ENCODE measurements around the gene GUCY1A2.

GUCY1A2 gene

DNA sequence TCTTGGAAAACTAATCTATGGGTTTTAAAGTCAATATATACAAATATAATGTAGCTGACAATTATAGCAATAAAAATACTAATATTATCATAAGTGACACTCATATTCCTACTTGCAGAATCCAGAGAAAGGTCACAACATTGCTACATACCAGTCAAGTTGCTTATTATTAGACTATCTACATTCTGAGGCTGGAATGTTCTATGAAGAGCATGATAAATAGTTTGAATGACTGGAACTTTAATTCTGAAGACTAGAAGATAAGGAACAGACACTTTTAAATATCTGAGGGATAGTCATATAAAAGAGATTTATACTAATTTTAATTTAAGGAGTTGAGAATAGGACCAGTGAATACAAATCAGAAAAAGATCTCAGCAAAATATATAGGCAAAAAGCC lies 146.0 kb downstream of the GUCY1A2 start:
- Histone ChIP-seq H3K9ac (ENCODE audit: low read length) (no peak overlapping the region), H3K36me3 (ENCODE audit: insufficient read depth, low read length) (no peaks in the 10 kb centered on the region), H3K27me3 (ENCODE audit: control insufficient read depth in 1 of 2, insufficient read depth in 2 of 2, low read length in 2 of 2) (no peaks in the 10 kb centered on the region), H3K4me3 (ENCODE audit: low read depth in 1 of 2, low read length in 2 of 2) (no peak overlapping the region), H3K27ac (ENCODE audit: low read depth, low read length) (no peak overlapping the region), H3K9me3 (ENCODE audit: low read length) (no peaks in the 10 kb centered on the region), H3K4me1 (ENCODE audit: insufficient read depth, low read length) (no peaks in the 10 kb centered on the region)

- no peaks in the 10 kb centered on the region for H3K36me3 ChIP-seq (ENCODE audit: insufficient read depth, low read length)
- H3K4me3 ChIP-seq (ENCODE audit: low read depth in 1 of 2, low read length in 2 of 2), result no peak overlapping the region
- H3K4me1 ChIP-seq (ENCODE audit: insufficient read depth, low read length), result no peaks in the 10 kb centered on the region
- no peaks in the 10 kb centered on the region for H3K27me3 ChIP-seq (ENCODE audit: control insufficient read depth in 1 of 2, insufficient read depth in 2 of 2, low read length in 2 of 2)
- H3K27ac ChIP-seq (ENCODE audit: low read depth, low read length), result no peak overlapping the region
- no peak overlapping the region for H3K9ac ChIP-seq (ENCODE audit: low read length)
- no peaks in the 10 kb centered on the region for H3K9me3 ChIP-seq (ENCODE audit: low read length)
These were observed 160.1 kb downstream of the GUCY1A2 start for GRCh38 chr11:106858200-106858599.

DNA sequence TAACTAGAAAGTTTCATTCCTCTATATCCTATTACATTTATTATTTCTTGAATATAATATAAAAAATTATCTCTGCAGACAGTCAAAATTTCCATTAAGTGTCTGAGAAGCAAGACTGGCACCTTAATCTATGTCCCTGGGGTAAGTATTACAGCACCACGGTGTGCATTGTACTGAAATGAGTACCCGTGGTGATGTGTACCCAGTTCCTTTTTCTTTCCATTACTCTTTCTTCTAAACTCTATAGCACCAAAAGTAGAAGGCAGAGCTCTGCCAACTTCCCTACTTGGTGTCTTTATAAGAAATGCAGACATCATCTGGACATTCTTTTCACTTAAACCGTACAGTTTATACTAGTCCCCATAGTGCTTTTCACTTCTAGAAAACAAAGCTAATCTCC lies 161.7 kb downstream of the GUCY1A2 start:
- Histone ChIP-seq H3K4me3 (ENCODE audit: low read depth in 1 of 2, low read length in 2 of 2) (no peak overlapping the region), H3K27ac (ENCODE audit: low read depth, low read length) (no peak overlapping the region)

GRCh38 chr11:106854429-106854828 lies 163.8 kb downstream of the GUCY1A2 start:
- H3K9me3 ChIP-seq (ENCODE audit: low read length), result no peaks in the 10 kb centered on the region
- no peak overlapping the region for H3K4me3 ChIP-seq (ENCODE audit: low read depth in 1 of 2, low read length in 2 of 2)
- no peaks in the 10 kb centered on the region for H3K36me3 ChIP-seq (ENCODE audit: insufficient read depth, low read length)
- no peaks in the 10 kb centered on the region for H3K4me1 ChIP-seq (ENCODE audit: insufficient read depth, low read length)
- no peaks in the 10 kb centered on the region for H3K27me3 ChIP-seq (ENCODE audit: control insufficient read depth in 1 of 2, insufficient read depth in 2 of 2, low read length in 2 of 2)
- no peak overlapping the region for H3K9ac ChIP-seq (ENCODE audit: low read length)
- no peak overlapping the region for H3K27ac ChIP-seq (ENCODE audit: low read depth, low read length)

More for the DNA sequence above, 161.7 kb downstream of the GUCY1A2 start:
- Histone ChIP-seq H3K36me3 (ENCODE audit: insufficient read depth, low read length) (no peaks in the 10 kb centered on the region), H3K9me3 (ENCODE audit: low read length) (no peaks in the 10 kb centered on the region), H3K9ac (ENCODE audit: low read length) (no peak overlapping the region), H3K4me1 (ENCODE audit: insufficient read depth, low read length) (no peaks in the 10 kb centered on the region), H3K27me3 (ENCODE audit: control insufficient read depth in 1 of 2, insufficient read depth in 2 of 2, low read length in 2 of 2) (no peaks in the 10 kb centered on the region)

- H3K27me3 ChIP-seq (ENCODE audit: control insufficient read depth in 1 of 2, insufficient read depth in 2 of 2, low read length in 2 of 2), result no peaks in the 10 kb centered on the region
- H3K9ac ChIP-seq (ENCODE audit: low read length), result no peak overlapping the region
- H3K4me1 ChIP-seq (ENCODE audit: insufficient read depth, low read length), result no peaks in the 10 kb centered on the region
- no peak overlapping the region for H3K4me3 ChIP-seq (ENCODE audit: low read depth in 1 of 2, low read length in 2 of 2)
- no peaks in the 10 kb centered on the region for H3K9me3 ChIP-seq (ENCODE audit: low read length)
- no peaks in the 10 kb centered on the region for H3K36me3 ChIP-seq (ENCODE audit: insufficient read depth, low read length)
- H3K27ac ChIP-seq (ENCODE audit: low read depth, low read length), result no peak overlapping the region
These were observed 164.3 kb downstream of the GUCY1A2 start for GRCh38 chr11:106853850-106854401.

DNA sequence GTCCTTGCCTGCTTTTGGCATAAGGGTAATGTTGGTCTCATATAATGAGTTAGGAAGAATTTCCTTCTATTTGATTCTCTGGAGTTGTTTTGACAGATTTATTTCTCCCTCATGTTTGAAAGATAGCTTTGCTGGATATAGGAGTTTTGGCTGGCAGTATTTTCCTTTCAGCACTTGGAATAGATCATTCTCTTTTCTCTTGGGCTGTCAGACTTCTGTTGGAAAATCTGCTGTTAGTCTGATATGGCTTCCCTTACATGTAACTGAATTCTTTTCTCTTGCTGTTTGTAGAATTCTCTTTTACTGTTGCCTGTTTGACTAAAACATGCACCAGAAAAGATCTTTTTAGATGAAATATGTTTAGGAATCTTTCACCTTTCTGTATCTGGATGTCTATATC lies 165.5 kb downstream of the GUCY1A2 start:
- H3K27me3 ChIP-seq (ENCODE audit: control insufficient read depth in 1 of 2, insufficient read depth in 2 of 2, low read length in 2 of 2), result no peaks in the 10 kb centered on the region
- no peak overlapping the region for H3K27ac ChIP-seq (ENCODE audit: low read depth, low read length)
- H3K36me3 ChIP-seq (ENCODE audit: insufficient read depth, low read length), result no peaks in the 10 kb centered on the region
- H3K4me1 ChIP-seq (ENCODE audit: insufficient read depth, low read length), result no peaks in the 10 kb centered on the region
- no peaks in the 10 kb centered on the region for H3K9me3 ChIP-seq (ENCODE audit: low read length)
- no peak overlapping the region for H3K9ac ChIP-seq (ENCODE audit: low read length)
- H3K4me3 ChIP-seq (ENCODE audit: low read depth in 1 of 2, low read length in 2 of 2), result no peak overlapping the region

- no peak overlapping the region for H3K9ac ChIP-seq (ENCODE audit: low read length)
- H3K36me3 ChIP-seq (ENCODE audit: insufficient read depth, low read length), result no peaks in the 10 kb centered on the region
- H3K27ac ChIP-seq (ENCODE audit: low read depth, low read length), result no peak overlapping the region
- no peaks in the 10 kb centered on the region for H3K4me1 ChIP-seq (ENCODE audit: insufficient read depth, low read length)
- H3K4me3 ChIP-seq (ENCODE audit: low read depth in 1 of 2, low read length in 2 of 2), result no peak overlapping the region
- H3K27me3 ChIP-seq (ENCODE audit: control insufficient read depth in 1 of 2, insufficient read depth in 2 of 2, low read length in 2 of 2), result no peaks in the 10 kb centered on the region
- H3K9me3 ChIP-seq (ENCODE audit: low read length), result no peaks in the 10 kb centered on the region
These were observed 169.8 kb downstream of the GUCY1A2 start for GRCh38 chr11:106848526-106848925.

GRCh38 chr11:106842134-106842533 lies 176.1 kb downstream of the GUCY1A2 start:
- H3K4me3 ChIP-seq (ENCODE audit: low read depth in 1 of 2, low read length in 2 of 2), result no peak overlapping the region
- H3K27ac ChIP-seq (ENCODE audit: low read depth, low read length), result no peak overlapping the region
- no peak overlapping the region for H3K9ac ChIP-seq (ENCODE audit: low read length)
- no peaks in the 10 kb centered on the region for H3K4me1 ChIP-seq (ENCODE audit: insufficient read depth, low read length)
- no peaks in the 10 kb centered on the region for H3K27me3 ChIP-seq (ENCODE audit: control insufficient read depth in 1 of 2, insufficient read depth in 2 of 2, low read length in 2 of 2)
- no peaks in the 10 kb centered on the region for H3K36me3 ChIP-seq (ENCODE audit: insufficient read depth, low read length)
- H3K9me3 ChIP-seq (ENCODE audit: low read length), result no peaks in the 10 kb centered on the region

DNA sequence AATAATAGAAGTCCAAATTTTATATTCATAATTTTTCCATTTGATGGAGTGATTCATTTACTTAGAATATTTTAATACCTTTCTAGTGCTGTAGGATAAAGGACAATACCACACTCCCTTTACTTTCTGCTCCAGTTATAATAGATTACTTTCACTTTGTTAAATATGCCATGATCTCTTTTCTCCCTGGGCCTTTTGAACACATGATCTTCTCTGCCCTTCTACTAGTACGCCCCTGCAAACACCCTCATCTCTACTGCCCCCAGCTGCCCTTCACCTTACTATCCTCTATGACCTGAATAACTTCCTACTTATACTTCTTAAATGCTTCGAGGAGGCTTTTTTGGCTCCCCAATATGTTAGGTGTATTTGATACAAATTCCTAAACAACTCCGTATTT lies 177.3 kb downstream of the GUCY1A2 start:
- Histone ChIP-seq H3K27me3 (ENCODE audit: control insufficient read depth in 1 of 2, insufficient read depth in 2 of 2, low read length in 2 of 2) (no peaks in the 10 kb centered on the region), H3K27ac (ENCODE audit: low read depth, low read length) (no peak overlapping the region), H3K9ac (ENCODE audit: low read length) (no peak overlapping the region), H3K4me3 (ENCODE audit: low read depth in 1 of 2, low read length in 2 of 2) (no peak overlapping the region), H3K4me1 (ENCODE audit: insufficient read depth, low read length) (no peaks in the 10 kb centered on the region), H3K36me3 (ENCODE audit: insufficient read depth, low read length) (no peaks in the 10 kb centered on the region), H3K9me3 (ENCODE audit: low read length) (no peaks in the 10 kb centered on the region)

DNA sequence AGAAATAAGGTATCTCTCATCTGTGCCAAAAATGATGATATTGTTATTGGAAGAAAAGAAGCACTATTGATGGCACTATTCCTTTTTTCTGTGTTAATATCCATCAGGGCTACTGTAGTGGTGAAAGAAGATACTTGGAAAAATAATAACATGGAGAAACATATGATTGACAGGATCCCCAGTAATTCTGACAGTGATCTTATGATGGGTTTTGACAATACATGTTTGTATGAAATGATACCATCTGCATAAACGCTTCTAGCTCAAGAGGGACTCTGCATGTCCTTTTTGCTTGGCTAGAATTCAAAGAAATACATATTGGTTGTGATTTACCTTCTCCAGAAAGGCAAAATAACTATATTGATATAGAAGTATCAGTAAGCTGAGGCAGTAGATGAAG lies 178.1 kb downstream of the GUCY1A2 start:
- Histone ChIP-seq H3K4me1 (ENCODE audit: insufficient read depth, low read length) (no peaks in the 10 kb centered on the region), H3K4me3 (ENCODE audit: low read depth in 1 of 2, low read length in 2 of 2) (no peak overlapping the region), H3K27ac (ENCODE audit: low read depth, low read length) (no peak overlapping the region), H3K36me3 (ENCODE audit: insufficient read depth, low read length) (no peaks in the 10 kb centered on the region), H3K9ac (ENCODE audit: low read length) (no peak overlapping the region), H3K27me3 (ENCODE audit: control insufficient read depth in 1 of 2, insufficient read depth in 2 of 2, low read length in 2 of 2) (no peaks in the 10 kb centered on the region), H3K9me3 (ENCODE audit: low read length) (no peaks in the 10 kb centered on the region)

GRCh38 chr11:106834567-106834966 lies 183.7 kb downstream of the GUCY1A2 start:
- Histone ChIP-seq H3K27ac (ENCODE audit: low read depth, low read length) (no peak overlapping the region), H3K4me3 (ENCODE audit: low read depth in 1 of 2, low read length in 2 of 2) (no peak overlapping the region), H3K4me1 (ENCODE audit: insufficient read depth, low read length) (no peaks in the 10 kb centered on the region), H3K9me3 (ENCODE audit: low read length) (no peaks in the 10 kb centered on the region), H3K27me3 (ENCODE audit: control insufficient read depth in 1 of 2, insufficient read depth in 2 of 2, low read length in 2 of 2) (no peaks in the 10 kb centered on the region), H3K9ac (ENCODE audit: low read length) (no peak overlapping the region), H3K36me3 (ENCODE audit: insufficient read depth, low read length) (no peaks in the 10 kb centered on the region)

DNA sequence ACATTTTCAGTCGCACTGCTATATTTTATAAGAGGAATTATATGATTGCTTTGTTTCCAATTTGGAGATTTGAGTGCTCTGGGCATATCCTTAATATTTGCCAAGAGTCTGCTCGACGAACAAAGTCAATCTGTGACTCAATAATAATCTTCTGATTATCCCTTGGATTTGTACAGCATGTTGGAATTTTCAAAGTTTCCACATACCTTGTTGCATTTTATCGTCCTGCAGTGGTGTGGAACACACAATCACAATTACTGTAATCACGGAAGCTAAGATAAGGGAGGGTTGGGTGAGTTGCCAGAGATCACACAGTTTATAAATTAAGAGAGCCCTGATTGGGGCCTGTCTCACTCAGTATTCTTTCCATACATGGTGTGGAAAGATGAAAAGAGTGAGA lies 189.3 kb downstream of the GUCY1A2 start:
- Histone ChIP-seq H3K27me3 (ENCODE audit: control insufficient read depth in 1 of 2, insufficient read depth in 2 of 2, low read length in 2 of 2) (no peaks in the 10 kb centered on the region), H3K36me3 (ENCODE audit: insufficient read depth, low read length) (no peaks in the 10 kb centered on the region), H3K9ac (ENCODE audit: low read length) (no peak overlapping the region), H3K4me3 (ENCODE audit: low read depth in 1 of 2, low read length in 2 of 2) (no peak overlapping the region), H3K9me3 (ENCODE audit: low read length) (no peaks in the 10 kb centered on the region), H3K4me1 (ENCODE audit: insufficient read depth, low read length) (no peaks in the 10 kb centered on the region), H3K27ac (ENCODE audit: low read depth, low read length) (no peak overlapping the region)
